Astrocyte of the hippocampus (primary cell): ENCODE results near the gene ZNF526.
A peak's percentile ranks its signal among the peaks of the same experiment; 100 is the strongest.
"Not testable (repeated sequence)": the region's sequence is repeated elsewhere in the genome, so short reads cannot be mapped to it uniquely, and the experiment has no call there.

Source experiments
- DNase-seq: peaks from one replicate; pipeline ENCODE4 v3.0.0; 2011; ENCODE audit warnings: low read depth, low spot score

ZNF526 gene

GRCh38 chr19:42257842-42258241 lies 37.7 kb downstream of the ZNF526 start:
- not testable (repeated sequence) for DNase-seq

- no peak for DNase-seq
These were observed 41.7 kb downstream of the ZNF526 start for GRCh38 chr19:42261763-42262162.

- DNase-seq, result peak; percentile 0
These were observed 46.0 kb downstream of the ZNF526 start for GRCh38 chr19:42266105-42266504.

GRCh38 chr19:42266928-42267603 lies 47.0 kb downstream of the ZNF526 start:
- DNase-seq, result not testable (repeated sequence)

- no peak for DNase-seq
These were observed 47.6 kb downstream of the ZNF526 start for GRCh38 chr19:42267644-42268141.

- DNase-seq, result peak; percentile 100
These were observed 48.1 kb downstream of the ZNF526 start for GRCh38 chr19:42268142-42268703.

GRCh38 chr19:42268704-42269477 lies 48.8 kb downstream of the ZNF526 start, which contains the start of gene CIC:
CIC (plus strand) TSS chr19:42269252; CDS start chr19:42271784, 2,532 bp downstream.
- peak; percentile 100 for DNase-seq

- DNase-seq, result no peak
These were observed 49.6 kb downstream of the ZNF526 start for GRCh38 chr19:42269478-42270345.

GRCh38 chr19:42270346-42271044 lies 50.4 kb downstream of the ZNF526 start:
- DNase-seq, result peak; percentile 62

- no peak for DNase-seq
These were observed 50.9 kb downstream of the ZNF526 start for GRCh38 chr19:42271045-42271419.

GRCh38 chr19:42271861-42272534 lies 51.9 kb downstream of the ZNF526 start:
- DNase-seq, result no peak

GRCh38 chr19:42272535-42272897 lies 52.4 kb downstream of the ZNF526 start:
- no peak for DNase-seq

GRCh38 chr19:42272989-42273406 lies 52.9 kb downstream of the ZNF526 start:
- DNase-seq, result no peak

GRCh38 chr19:42273407-42274064 lies 53.4 kb downstream of the ZNF526 start:
- no peak for DNase-seq

- DNase-seq, result no peak
These were observed 54.1 kb downstream of the ZNF526 start for GRCh38 chr19:42274065-42274682.

GRCh38 chr19:42275103-42275502 lies 55.0 kb downstream of the ZNF526 start:
- no peak for DNase-seq

- DNase-seq, result no peak
These were observed 55.4 kb downstream of the ZNF526 start for GRCh38 chr19:42275517-42275916.

GRCh38 chr19:42276284-42276683 lies 56.2 kb downstream of the ZNF526 start:
- DNase-seq, result no peak

- DNase-seq, result no peak
These were observed 56.7 kb downstream of the ZNF526 start for GRCh38 chr19:42276821-42277220.
